ENCODE data around the gene CORO1C. TPM values are rescaled to one million over a fixed set of nuclear protein-coding genes. Genes with fewer than 3 reads are reported as not detected.

Gene CORO1C
- total and polyA plus RNA-seq, 10 donors, result 12.0 to 119 (median 74.8) TPM

DNA sequence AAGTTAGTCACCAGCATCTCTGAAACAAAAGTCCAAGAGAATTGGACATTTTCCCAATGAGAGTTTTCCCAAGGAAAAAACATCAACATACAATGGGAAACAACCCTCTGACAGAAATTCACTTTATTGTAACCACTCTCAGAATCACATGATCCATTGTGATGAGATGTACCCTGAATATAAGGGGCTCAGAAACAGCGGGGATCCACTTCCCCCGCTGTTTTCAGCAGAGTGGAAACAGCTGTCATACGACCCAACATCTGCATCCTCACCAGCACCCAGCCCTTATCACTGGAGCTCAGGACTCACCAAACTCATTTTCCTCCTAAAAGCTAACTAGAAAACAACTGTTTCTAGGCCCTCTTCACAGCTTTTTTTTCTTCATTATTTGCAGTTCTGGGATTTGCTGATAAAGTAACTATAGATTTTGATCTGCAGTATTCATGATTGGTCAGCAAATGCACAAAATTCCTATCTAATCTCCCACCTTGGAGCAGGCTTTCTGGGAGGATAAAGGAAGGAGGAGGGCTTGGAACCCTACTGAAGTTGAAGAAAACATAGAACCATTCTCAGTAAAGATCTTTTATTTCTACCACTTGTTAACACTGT is 31.3 kb downstream of the CORO1C start:
- intact Hi-C loops (cut with DNase I; ENCODE audit: low total_unique reads), result no loop called here

DNA sequence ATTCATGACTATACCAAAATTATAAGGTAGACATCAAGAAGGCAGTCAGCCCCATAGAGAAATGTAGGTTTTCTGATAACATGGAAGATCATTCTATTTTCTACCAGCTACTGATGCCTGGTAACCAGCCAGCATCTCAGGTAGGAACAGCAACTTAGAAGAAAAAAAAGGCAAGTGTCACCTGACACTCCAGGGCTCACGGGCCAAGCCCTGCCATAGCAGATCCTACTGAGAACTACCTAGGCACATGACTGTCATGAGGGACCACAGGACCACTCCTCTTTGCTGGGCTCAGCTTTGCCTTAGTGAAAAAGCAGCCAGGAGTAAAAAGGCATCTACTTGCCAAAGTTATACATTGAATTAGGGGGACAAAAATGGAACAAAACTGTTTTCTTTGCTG is 33.4 kb downstream of the CORO1C start:
- H3K4me1 ChIP-seq, result peaks cover 0 to 54% (median 23%) of the 10 kb centered on the region in 6 donors
- no peaks in the 10 kb centered on the region for H3K9me3 ChIP-seq
- H3K36me3 ChIP-seq, result peaks cover 0 to 44% (median 21%) of the 10 kb centered on the region in 6 donors
- no peak overlapping the region for H3K4me3 ChIP-seq
- no peaks in the 10 kb centered on the region for H3K27me3 ChIP-seq (replicated peaks in 1 of 7)
- WGBS, 5 donors, result 67 to 96% (median 92%) methylated on average over 1 of the region's 1 CpG
- intact Hi-C loops (cut with DNase I; ENCODE audit: low total_unique reads), result no loop called here
- H3K27ac ChIP-seq, result no peak overlapping the region
- DNase-seq, result no peak
- TF ChIP-seq POLR2AphosphoS5 (IDR thresholded peaks at IDR 0.05) (no peak), POLR2A (IDR thresholded peaks at IDR 0.05) (no peak)
- TF ChIP-seq, protein P1, sequence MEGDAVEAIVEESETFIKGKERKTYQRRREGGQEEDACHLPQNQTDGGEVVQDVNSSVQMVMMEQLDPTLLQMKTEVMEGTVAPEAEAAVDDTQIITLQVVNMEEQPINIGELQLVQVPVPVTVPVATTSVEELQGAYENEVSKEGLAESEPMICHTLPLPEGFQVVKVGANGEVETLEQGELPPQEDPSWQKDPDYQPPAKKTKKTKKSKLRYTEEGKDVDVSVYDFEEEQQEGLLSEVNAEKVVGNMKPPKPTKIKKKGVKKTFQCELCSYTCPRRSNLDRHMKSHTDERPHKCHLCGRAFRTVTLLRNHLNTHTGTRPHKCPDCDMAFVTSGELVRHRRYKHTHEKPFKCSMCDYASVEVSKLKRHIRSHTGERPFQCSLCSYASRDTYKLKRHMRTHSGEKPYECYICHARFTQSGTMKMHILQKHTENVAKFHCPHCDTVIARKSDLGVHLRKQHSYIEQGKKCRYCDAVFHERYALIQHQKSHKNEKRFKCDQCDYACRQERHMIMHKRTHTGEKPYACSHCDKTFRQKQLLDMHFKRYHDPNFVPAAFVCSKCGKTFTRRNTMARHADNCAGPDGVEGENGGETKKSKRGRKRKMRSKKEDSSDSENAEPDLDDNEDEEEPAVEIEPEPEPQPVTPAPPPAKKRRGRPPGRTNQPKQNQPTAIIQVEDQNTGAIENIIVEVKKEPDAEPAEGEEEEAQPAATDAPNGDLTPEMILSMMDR (IDR thresholded peaks at IDR 0.05 in 8 of 11, conservative IDR thresholded peaks at IDR 0.05 in 3 of 11), result no peak

More for the DNA sequence above, 31.3 kb downstream of the CORO1C start:
- WGBS, 5 donors, result 39 to 47% (median 45%) methylated on average over 3 of the region's 3 CpGs
- H3K9me3 ChIP-seq, result no peaks in the 10 kb centered on the region
- peaks cover 0 to 67% (median 21%) of the 10 kb centered on the region in 6 donors for H3K4me1 ChIP-seq
- H3K36me3 ChIP-seq, result peaks cover 0 to 42% (median 21%) of the 10 kb centered on the region in 6 donors
- H3K27me3 ChIP-seq (replicated peaks in 1 of 7), result no peaks in the 10 kb centered on the region
- H3K27ac ChIP-seq, result peak overlapping the region in 1 of 8 donors; percentile 9
- TF ChIP-seq, protein P1 (IDR thresholded peaks at IDR 0.05 in 8 of 11, conservative IDR thresholded peaks at IDR 0.05 in 3 of 11), result no peak
- no peak for TF ChIP-seq POLR2AphosphoS5 (IDR thresholded peaks at IDR 0.05)
- TF ChIP-seq POLR2A (IDR thresholded peaks at IDR 0.05), result no peak
- DNase-seq, result no peak
- no peak overlapping the region for H3K4me3 ChIP-seq

DNA sequence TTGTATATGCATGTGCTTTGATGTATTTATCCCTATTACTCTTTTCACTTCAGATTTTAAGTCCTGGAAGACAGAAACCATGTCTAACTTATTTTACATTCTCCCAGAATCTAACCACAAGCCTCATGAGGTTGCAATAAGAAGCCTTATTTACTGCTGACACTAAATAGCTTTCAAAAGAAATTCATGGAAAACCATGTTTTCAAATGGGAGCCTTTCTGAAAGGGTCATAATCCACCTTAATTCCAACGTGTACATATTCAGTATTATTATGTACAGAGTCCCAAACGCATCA is 34.4 kb downstream of the CORO1C start:
- Histone ChIP-seq H3K4me1 (peaks cover 4 to 54% (median 25%) of the 10 kb centered on the region in 6 donors), H3K27ac (peak overlapping the region in 1 of 8 donors; percentile 0), H3K36me3 (peaks cover 0 to 44% (median 21%) of the 10 kb centered on the region in 6 donors), H3K27me3 (replicated peaks in 1 of 7) (no peaks in the 10 kb centered on the region), H3K4me3 (no peak overlapping the region), H3K9me3 (no peaks in the 10 kb centered on the region)
- WGBS, 5 donors, result 74 to 81% (median 79%) methylated on average over 2 of the region's 2 CpGs
- TF ChIP-seq POLR2A (IDR thresholded peaks at IDR 0.05), result no peak
- TF ChIP-seq POLR2AphosphoS5 (IDR thresholded peaks at IDR 0.05), result no peak
- TF ChIP-seq, protein P1 (IDR thresholded peaks at IDR 0.05 in 8 of 11, conservative IDR thresholded peaks at IDR 0.05 in 3 of 11), result no peak
- intact Hi-C loops (cut with DNase I; ENCODE audit: low total_unique reads), result no loop called here
- no peak for DNase-seq

DNA sequence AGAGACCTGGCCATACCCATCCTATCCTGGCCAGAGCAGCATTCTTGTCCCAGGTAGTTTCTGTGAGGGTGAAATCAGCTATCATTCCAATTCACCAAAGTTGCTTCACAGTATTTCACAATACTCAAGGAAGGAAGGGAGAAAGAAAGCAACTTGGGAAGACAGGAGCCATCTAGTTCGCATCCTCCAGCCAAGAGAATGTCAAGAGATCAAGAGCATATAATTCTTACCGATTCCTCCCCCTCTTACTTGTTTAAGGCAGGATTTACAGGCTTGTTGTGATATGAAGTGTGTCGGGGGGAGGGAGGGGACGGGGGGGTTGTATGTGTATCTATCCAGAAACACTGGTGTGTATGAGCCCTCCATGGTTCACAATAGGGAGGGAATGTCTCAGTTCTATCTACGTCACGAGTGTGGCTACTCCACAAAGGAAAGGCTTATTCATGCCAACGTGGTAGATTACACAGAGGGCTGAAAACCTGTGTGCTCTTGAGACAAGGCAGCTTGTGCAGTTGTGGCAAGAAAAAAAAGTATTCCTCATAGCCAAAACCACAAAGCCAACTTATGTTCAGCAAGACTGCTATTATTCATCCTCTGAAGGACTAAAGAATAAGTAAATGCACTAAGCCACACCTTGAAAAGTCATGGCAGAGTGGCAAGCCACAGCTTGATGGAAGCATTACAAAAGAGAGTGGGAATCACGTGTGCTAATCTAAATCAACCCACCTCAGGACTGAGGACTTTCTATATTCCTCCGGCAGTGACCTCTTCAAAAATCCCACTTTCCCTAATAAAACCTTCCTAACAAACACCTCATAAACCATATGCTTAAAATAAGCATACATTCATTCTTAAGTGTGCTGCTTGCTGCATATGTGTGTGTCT is 35.0 kb downstream of the CORO1C start:
- H3K4me1 ChIP-seq, result peaks cover 7 to 54% (median 27%) of the 10 kb centered on the region in 6 donors
- no peak overlapping the region for H3K4me3 ChIP-seq
- peak overlapping the region in 5 of 8 donors; percentile 0 to 47 (median 33) for H3K27ac ChIP-seq
- WGBS, 5 donors, result 43 to 46% (median 44%) methylated on average over 9 of the region's 9 CpGs
- intact Hi-C loops (cut with DNase I; ENCODE audit: low total_unique reads), result no loop called here
- TF ChIP-seq, protein P1 (IDR thresholded peaks at IDR 0.05 in 8 of 11, conservative IDR thresholded peaks at IDR 0.05 in 3 of 11), result no peak
- no peak for TF ChIP-seq POLR2AphosphoS5 (IDR thresholded peaks at IDR 0.05)
- TF ChIP-seq POLR2A (IDR thresholded peaks at IDR 0.05), result no peak
- H3K9me3 ChIP-seq, result no peaks in the 10 kb centered on the region
- DNase-seq, result no peak
- peaks cover 0 to 44% (median 21%) of the 10 kb centered on the region in 6 donors for H3K36me3 ChIP-seq
- H3K27me3 ChIP-seq (replicated peaks in 1 of 7), result no peaks in the 10 kb centered on the region

All from spleen (tissue), 11 donors.